M059J (cell line): ENCODE data around the gene CUL4A. TPM values are rescaled to one million over a fixed set of nuclear protein-coding genes. Genes with fewer than 3 reads are reported as not detected.
"Not testable (repeated sequence)": the region's sequence is repeated elsewhere in the genome, so short reads cannot be mapped to it uniquely, and the experiment has no call there.

Experiments used
- DNase-seq: peaks from one replicate; pipeline ENCODE4 v3.0.0-alpha.2; 2012; ENCODE audit warnings: low read depth
- total RNA-seq: library from RNA; depleted of rRNA; stranded (reverse); fragments of >200 nt; shearing (Covaris generic); gene quantifications from 2 replicates; pipeline ENCODE4 v1.2.3, GENCODE V29; 2014

The CUL4A gene
- total RNA-seq, 1 experiment from 2014 or later = 83.9 TPM

DNA sequence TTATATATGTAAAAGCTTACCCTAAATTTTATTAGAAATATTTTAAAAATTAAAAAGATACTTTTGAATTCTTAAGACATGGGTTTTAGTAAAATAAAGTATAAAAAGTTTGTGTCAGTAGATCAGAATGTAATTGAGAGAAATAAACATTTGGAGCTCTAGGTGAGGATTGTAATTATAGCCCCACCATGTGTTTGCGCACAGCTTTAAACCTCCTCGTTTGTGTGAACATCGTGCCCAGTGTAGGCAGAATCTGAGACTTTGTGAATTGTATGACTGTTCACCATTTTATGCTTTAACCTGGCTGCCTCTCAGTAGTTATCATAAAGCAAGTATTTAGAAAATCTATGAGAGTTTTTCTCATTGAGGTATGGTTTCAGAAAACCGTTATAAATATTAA, 29.1 kb downstream of the CUL4A start:
- DNase-seq = no peak

DNA sequence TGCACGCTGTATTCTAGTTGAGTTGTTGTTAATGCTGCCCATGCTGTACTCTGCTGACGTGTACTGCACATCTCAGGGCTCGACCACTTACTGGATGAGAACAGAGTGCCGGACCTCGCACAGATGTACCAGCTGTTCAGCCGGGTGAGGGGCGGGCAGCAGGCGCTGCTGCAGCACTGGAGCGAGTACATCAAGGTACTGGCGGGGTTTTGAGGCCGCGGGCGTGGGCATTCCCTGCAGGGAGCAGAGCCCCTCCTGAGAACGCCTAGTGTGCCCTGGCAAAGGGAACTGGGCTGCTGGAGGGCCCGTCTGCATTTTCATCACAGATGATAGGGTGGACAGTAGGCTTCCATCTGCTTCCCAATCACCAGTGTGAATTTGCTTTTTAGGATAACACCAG, 29.9 kb downstream of the CUL4A start:
- DNase-seq = no peak

DNA sequence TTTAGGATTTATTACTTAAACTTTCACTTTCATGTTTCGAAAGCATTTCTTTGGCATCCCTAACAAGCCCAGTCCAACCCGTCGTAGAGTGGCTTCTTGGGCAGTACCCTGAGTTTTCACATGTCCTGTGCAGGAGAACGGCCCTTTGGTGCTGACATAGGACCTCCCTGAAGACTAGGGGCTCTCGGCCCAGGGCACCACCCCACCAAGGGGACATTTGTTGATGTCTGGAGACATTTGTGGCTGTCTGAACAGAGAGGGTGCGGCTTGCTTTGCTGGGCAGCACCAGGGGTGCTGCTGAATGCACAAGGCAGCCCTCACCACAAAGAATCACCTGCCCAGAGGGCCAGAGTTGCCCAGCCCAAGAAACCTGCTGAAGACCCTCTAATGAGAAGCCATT, 30.6 kb downstream of the CUL4A start:
- no peak for DNase-seq

DNA sequence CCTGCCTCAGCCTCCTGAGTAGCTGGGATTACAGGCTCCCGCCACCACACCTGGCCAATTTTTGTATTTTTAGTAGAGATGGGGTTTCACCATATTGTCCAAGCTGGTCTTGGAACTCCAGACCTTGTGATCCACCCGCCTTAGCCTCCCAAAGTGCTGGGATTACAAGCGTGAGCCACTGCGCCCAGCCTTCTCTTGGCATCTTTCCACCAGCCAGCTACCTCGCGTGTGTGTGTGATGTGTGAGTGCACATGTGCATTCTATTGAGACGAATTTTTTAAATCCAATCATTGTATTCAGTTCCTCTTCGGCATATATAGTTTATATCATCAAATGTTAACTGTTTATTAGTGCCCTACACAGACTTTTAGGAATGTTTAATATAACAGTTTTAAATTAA, 32.2 kb downstream of the CUL4A start:
- DNase-seq = not testable (repeated sequence)

DNA sequence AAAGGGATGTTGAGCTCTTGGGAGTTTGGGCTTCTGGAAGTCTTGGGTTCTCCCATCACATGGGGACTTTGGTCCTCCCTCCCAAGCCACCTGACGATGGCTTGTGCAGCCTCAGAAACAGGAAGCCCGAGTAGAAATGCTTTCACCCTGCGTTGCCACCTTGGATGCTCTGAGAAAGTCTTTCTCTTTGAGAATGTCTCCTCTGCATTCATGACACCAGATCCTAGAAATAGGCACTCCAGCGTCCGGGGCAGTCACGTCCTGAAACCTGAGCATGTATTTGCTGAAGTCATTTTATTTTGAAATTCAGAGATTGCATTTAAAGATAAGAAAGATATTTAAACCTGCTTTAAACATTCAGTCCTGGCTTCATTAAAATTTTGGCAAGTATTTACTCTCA, 34.4 kb downstream of the CUL4A start:
- no peak for DNase-seq

DNA sequence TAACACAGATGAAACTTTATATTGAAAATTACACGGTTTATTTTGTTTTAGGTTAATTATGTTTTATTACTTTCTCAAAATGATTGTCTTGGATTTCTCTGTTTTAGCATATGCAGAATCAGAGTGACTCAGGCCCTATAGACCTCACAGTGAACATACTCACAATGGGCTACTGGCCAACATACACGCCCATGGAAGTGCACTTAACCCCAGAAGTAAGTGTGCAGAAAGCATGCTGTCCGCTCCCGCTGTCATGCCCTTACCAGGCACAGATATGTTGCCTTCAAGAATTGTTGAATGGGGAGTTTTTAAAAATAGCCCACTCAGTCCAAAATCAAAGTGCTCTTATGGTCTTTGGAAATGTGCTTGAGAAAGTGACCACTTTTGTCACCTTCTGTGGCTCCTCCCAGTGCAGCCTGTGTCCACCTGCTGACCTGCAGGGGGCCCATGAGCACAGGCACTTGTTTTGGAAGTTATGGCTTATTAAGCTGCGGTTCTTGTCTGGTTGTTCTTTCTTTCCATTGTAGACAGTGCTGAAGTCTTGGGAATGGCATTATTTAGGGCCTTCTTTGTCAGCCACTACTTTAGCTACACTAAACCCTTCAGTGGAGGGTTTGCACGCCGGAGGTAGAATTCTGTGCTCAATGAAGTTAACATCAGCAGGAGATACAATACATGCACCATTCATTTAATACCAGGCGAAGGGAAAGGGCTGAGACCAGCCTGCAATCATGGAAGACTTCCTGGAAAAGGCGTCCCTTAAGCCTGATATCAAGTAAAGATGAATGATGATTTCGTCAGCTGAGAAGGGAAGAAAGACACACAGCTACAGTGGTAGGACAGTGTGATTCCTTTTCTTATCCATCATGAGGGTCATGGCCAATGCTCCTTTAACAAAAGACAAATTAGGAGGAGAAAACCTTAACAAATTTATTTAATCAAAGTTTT, 36.7 kb downstream of the CUL4A start:
- DNase-seq = peak; percentile 3

DNA sequence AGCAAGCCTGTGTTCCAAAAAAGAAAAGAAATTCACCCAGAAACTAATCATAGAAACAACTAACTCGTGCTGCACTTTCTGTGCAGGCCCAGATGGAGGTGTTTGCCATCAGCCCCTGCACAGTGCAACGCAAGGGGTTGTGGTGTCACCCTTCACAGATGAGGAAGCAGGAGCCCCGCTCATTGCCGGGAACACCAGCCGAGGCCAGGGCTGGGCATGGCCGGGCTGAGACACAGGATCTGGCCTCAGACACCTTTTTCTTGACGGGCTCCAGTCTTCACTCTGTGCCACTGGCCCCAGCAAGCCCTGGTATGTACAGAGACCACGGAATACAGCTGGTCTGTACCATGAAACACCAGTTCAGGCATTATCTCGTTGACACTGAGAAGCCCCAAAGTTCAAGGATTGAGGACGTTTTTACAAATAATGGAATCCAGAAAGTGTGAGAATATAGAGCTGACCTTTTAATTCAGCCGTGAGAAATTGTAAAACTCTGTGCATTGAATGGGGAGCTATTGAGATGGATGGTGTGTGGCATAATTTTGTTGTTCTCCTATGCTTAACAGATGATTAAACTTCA, 43.2 kb downstream of the CUL4A start:
- no peak for DNase-seq

DNA sequence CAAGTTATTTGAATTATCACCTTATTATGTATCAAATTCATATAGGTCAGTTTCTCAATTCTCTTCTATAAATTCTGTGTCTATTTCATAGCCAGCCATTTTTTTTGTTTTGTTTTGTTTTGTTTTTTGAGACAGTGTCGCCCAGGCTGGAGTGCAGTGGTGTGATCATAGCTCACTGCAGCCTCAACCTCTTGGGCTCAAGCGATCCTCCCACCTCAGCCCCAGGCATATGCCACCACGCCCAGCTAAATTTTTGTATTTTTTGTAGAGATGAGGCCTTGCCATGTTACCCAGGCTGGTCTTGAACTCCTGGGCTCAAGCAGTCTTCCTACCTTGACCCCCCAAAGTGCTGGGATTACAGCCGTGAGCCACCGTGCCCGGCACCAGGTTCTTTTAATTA, 48.5 kb downstream of the CUL4A start:
- not testable (repeated sequence) for DNase-seq

DNA sequence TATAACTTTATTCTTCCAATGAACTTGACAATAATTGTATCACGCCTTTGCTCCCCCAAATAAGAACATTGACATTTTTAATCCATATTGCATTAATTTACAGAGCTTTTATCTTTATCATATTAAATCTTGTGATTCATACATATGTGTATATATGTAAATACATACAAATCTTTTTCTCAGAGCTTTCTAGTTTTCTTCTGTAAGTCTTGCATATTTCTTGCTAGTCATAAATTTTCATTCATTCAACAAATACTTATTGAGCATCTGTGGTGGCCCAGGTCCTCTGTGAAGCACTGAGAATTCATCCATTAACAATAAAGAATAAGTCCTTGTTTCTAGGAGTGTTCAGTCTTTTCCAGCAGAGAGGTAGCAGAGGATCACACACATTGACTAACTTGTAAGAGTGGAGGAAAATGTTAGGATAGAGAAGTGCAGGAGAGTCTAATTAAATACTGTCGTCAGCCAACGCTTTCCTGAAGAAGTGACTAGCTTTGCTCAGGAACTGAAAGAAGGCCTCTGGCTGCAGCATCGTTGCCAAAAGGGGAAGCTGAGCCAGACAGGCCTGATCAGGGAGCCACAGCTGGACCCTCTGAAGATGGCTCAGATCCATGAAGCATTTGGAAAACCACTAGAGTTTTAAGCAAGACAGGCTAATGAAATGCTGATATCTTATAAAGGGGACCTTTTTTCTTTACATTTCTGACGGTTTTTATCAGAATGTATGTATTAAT, 49.1 kb downstream of the CUL4A start:
- no peak for DNase-seq

DNA sequence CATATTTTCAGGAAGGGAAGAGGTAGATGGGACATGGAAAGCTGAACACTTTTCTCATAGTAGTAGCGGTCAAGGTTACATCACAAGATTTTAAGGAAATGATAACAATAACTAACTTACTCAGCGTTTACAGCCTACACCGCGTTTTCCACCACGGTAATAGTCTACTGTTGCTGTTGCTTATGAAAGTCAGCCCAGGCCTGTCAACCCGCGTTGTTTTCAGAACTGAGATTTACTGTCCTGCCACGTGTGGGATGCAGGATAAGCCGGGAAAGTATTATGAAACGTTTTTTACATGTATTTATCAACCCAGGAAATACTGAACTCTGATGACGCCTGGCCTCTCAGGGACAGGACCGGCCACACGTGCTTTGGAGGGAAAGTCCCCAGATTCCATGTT, 51.6 kb downstream of the CUL4A start:
- no peak for DNase-seq

DNA sequence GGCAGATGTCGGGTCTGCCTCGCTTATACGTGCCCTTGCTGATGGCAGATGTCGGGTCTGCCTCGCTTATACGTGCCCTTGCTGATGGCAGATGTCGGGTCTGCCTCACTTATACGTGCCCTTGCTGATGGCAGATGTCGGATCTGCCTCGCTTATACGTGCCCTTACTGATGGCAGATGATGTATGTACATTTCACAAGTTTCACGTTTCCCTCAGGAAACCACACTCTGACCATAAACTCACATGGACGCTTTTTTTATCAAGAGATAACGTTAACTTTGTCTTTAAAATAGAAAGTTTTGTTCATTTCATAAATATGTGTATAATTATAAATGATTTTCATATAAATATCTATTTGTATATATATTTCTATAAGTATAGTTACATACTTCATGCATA, 53.6 kb downstream of the CUL4A start:
- DNase-seq = not testable (repeated sequence)

DNA sequence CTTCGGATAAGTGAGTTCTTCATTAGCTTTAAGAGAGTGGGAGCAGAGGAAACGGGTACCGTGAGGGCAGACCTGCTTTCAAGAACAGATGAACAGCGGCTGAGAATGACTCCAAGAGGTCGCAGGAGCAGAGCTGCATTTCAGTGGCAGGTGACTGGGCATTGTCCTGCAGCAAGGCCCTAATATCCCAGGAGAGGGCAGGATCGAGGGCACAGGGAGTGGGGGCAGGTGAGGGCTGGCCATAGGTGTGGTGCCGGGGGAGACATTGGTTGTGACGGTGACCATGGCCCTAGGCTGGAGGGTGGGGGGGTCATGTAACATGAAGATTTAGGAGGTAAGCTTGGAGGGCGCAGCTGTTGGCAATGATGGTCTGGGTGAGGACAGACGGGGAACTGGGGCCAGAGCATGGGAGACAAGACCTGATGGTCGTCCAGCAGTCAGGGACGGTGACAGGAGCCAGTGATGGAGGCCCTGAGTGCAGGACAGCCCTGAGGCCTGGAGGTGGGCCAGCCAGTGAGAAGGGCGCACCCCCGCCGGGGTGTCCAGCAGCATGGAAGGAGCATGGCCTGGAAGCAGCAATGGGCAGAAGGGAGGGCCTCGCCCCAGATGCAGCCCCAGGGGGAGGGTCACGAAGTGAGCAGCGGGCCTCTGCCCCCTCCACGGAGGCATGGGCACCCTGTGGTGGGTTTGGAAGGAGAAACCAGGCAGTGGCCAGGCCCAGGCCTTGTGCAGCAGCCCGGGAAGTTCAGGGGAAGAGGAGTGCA, 58.4 kb downstream of the CUL4A start:
- no peak for DNase-seq

DNA sequence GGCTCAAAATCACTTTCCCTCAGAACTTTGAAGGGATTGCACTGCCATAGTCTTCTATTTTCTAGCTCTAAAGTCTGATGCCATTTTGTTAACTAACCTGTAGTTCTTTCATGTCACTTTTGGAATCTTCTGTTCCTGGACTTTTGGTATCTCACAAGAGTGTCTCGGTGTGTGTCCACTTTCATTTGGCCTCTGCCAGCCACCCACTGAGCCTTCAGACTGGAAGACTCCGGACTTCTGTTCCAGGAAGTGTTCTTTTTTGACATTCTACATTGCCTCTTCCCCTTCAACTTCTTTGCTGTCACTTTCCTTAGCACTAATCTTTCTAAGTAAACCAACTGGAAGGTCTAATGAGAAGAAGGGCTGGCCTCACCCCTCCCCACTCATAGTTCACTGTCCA, 62.6 kb downstream of the CUL4A start:
- no peak for DNase-seq

DNA sequence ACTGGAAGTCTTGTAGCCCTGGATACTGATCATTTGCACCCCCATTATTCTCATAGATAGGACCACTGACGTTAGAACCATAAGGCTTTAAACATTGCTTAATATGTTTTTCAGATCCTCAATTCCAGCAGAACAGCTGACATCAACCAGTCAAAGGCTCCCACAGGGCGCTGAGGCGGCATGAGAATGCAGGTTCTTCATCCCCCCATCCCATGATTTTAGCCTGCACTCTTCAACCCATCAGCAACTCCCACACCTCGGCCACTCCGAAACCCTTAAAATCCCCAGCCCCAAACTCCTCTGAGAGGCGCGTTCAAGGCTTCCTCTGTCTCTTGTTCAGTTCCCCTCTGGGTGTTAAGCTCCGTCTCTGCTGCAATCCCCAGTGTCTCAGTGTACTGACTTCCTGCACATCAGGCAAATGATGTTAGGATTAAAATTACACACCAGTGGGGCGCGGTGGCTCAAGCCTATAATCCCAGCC, 63.3 kb downstream of the CUL4A start:
- DNase-seq = no peak

DNA sequence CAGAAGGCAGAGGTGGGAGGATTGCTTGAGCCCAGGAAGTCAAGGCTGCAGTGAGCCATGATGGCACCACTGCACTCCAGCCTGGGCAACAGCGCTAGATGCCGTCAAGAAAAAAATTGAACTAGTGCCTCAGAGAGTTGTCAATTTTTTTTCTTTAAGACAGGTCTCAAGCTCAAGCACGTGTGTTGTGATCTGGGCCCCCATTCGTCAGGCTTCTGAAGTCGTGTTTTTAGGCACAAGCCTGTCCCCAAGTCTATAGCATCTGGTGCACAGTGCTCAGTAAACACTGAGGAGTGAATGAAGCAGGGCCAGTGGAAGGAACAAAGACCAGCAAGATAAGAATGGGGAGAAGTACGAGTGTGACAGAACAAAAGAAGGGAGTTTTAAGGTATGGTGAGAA, 63.9 kb downstream of the CUL4A start:
- DNase-seq = no peak

DNA sequence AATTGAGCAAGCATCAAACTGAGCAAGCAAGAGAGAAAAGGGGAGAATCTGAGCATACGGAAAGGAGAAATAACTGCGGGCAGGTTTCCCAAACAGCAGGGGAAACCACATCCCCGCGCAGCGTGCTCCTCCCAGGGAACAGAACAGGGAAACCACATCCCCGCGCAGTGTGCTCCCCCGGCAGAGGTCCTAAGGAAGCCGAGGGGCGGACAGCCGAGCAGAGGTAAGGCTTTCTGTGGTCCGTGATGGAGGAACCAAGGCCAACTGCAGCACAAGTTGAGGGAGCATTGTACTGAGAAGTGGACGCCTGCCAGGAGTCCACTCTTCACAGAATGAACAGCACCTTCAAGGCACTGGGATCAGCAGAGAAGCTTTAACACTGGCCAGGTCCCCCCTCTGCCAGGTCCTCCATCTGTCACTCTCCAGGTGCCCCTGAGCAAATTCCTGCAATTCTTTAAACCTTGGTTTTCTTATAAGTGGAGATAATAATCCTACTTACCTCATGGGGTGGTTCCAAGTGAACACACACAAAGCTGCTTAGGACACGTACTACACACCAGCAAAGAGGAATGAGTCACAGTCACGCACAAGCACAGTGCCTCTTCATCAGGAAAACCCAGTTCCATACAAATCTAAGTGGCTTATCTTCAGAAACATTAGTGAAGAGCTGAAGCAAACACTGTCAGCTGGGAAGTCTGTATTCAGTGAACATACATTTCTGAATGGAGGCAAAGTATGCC, 64.6 kb downstream of the CUL4A start:
- peak; percentile 54 for DNase-seq

DNA sequence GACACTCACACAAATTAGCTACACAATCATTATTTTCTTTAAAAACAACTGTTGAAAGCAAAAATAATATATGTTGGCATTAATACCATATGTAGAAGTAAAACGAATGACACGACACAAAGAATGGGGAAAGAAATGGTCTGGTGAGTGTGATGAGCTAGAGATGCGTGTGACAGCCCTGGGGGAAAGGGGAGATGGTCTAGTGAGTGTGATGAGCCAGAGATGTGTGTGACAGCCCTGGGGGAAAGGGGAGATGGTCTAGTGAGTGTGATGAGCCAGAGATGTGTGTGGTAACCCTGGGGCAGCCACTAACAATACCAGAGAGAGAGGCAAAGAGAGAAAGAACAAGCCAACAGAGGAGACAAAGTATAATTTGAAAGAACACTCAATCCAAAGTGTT, 65.3 kb downstream of the CUL4A start:
- no peak for DNase-seq

DNA sequence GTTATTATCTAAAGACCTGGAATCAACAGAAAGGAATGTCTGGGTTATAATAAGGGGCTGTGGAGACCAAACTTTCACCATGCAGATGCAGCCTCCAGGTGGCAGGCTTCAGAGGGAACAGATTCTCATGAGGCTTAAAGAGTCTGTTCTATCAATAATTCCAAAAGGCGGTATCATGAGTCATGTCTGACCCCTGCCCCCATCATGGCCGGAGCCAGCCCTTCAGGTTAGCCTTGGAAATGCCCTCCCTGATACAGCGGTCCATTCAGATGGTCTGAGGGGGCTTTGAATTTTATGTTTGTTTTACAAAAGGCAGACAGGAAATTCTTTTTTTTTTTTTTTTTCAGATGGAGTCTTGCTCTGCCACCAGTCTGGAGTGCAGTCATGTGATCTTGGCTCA, 66.0 kb downstream of the CUL4A start:
- peak; percentile 56 for DNase-seq

DNA sequence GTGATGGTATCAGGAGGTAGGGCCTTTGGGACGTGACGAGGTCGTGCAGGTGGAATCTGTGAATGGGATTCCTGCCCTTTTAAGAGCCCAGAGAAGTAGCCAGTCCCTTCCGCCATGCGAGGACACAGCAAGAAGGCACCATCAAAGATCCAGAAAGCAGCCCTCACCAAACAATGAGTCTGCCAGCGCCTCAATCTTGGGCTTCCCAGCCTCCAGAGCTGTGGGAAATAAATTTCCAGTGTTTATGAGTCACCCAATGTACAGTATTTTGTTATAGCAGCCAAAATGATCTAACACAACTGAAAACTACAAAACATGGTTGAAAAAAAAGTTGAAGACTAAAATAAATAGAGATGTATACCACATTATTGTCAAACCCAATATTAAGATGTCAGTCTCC, 70.7 kb downstream of the CUL4A start:
- DNase-seq = no peak

DNA sequence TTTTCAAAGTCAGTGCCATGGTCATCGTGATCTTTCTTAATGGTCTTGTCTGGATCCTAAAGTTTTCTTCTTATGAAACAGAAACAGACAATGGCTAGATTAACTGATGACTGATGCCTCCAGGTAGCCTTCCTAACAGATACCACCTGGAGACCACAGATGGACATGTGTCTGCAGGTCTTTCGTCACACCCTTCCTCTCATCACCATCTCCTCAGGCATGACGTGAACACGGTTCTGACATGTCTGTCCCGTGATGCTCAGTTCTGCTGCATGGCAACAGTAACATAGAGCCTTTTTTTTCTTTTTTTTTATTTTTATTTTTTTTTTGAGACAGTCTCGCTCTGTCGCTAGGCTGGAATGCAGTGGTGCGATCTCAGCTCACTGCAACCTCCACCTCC, 74.5 kb downstream of the CUL4A start:
- no peak for DNase-seq

DNA sequence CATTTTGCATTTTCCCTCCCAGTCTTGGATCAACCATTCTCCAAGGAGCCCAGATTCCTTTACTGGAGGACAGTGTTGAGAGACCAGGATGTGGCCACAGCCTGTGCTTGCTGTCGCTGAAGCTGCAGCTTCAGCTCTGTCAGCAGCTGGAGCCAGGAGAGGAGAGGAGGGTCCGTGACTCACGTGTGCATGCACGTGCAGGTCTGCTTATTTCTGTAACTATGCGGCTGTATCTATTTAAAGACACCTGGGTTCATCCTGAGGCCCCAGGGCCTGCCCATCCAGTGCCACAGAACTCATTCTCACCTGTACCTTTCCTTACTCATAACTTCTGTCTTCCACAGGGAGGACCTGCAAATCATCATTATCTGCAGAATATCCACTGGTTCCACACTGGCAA, 79.5 kb downstream of the CUL4A start:
- DNase-seq = no peak
